Glutamatergic neuron (in vitro differentiated cells): Measurements from ENCODE around the gene FFAR3. TPM values are rescaled to one million over a fixed set of nuclear protein-coding genes. Genes with fewer than 3 reads are reported as not detected.

ENCODE experiments used
- DNase-seq: peaks from one replicate; pipeline ENCODE4 v3.0.0; 2022
- H3K27ac Mint-ChIP-seq: one replicate; pipeline ENCODE4 v1.8.0; 2020; ENCODE audit warnings: mild to moderate bottlenecking, mixed read lengths, inconsistent platforms; ENCODE audit not compliant: unreplicated experiment
- H3K27me3 Mint-ChIP-seq: one replicate; pipeline ENCODE4 v1.8.0; 2020; ENCODE audit warnings: mild to moderate bottlenecking, moderate library complexity, mixed read lengths, inconsistent platforms; ENCODE audit not compliant: unreplicated experiment
- H3K36me3 Mint-ChIP-seq: one replicate; pipeline ENCODE4 v1.8.0; 2020; ENCODE audit warnings: mild to moderate bottlenecking, mixed read lengths, inconsistent platforms; ENCODE audit not compliant: unreplicated experiment
- H3K4me1 Mint-ChIP-seq: one replicate; pipeline ENCODE4 v1.8.0; 2020; ENCODE audit warnings: mild to moderate bottlenecking, low read depth, mixed read lengths, inconsistent platforms; ENCODE audit not compliant: unreplicated experiment
- H3K4me3 Mint-ChIP-seq: one replicate; pipeline ENCODE4 v1.8.0; 2020; ENCODE audit warnings: mild to moderate bottlenecking, mixed read lengths, inconsistent platforms; ENCODE audit not compliant: unreplicated experiment
- H3K9me3 Mint-ChIP-seq: one replicate; pipeline ENCODE4 v1.8.0; 2020; ENCODE audit warnings: mild to moderate bottlenecking, moderate library complexity, mixed read lengths, inconsistent platforms; ENCODE audit not compliant: unreplicated experiment
- CTCF ChIP-seq: fragments of 200-600 bp; sonication (generic); IDR thresholded peaks from one replicate; pipeline ENCODE4 v1.5.0; 2021; ENCODE audit not compliant: partially characterized antibody, unreplicated experiment
- total RNA-seq: library from RNA; stranded (reverse); fragmentation: NEBNext Ultra II Directional; extraction: Animal tissue kit (Norgen Biotek cat#: 25700); gene quantifications from one replicate; pipeline ENCODE4 v1.2.1, GENCODE V29; 2021; ENCODE audit not compliant: unreplicated experiment

The FFAR3 gene
- total RNA-seq, 1 donor from 2014 or later, result not detected

DNA sequence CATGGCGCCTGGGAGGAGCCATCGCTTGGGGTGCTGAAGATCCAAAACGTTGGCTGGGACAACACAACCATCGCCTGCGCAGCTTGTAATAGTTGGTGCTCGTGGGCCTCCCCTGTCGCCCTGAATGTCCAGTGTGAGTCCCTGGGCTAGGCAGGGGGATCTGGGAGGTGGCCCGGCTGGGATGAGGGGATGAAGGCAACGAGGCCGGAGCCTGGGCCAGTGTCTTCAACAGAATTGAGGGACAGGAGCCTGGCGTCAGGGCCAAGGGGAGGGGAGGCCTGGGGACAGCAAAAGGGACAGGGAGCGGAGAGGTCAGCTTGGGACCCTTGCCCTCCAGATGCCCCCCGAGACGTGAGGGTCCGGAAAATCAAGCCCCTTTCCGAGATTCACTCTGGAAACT lies 17.3 kb upstream of the FFAR3 start:
- no peaks in the 10 kb centered on the region for H3K36me3 Mint-ChIP-seq

GRCh38 chr19:35341565-35342225 lies 16.6 kb upstream of the FFAR3 start:
- no peak overlapping the region for H3K4me3 Mint-ChIP-seq
- no peak for TF ChIP-seq CTCF
- peaks cover 2% of the 10 kb centered on the region for H3K4me1 Mint-ChIP-seq
- peak overlapping the region; percentile 5 for H3K27ac Mint-ChIP-seq
- H3K27me3 Mint-ChIP-seq, result peaks cover 2% of the 10 kb centered on the region
- H3K9me3 Mint-ChIP-seq, result peaks cover 2% of the 10 kb centered on the region
- no peaks in the 10 kb centered on the region for H3K36me3 Mint-ChIP-seq
- no peak for DNase-seq

More for the DNA sequence above, 17.3 kb upstream of the FFAR3 start:
- Mint-ChIP-seq H3K27me3 (peaks cover 2% of the 10 kb centered on the region), H3K4me1 (peaks cover 2% of the 10 kb centered on the region), H3K9me3 (peaks cover 2% of the 10 kb centered on the region), H3K4me3 (no peak overlapping the region), H3K27ac (no peak overlapping the region)
- DNase-seq, result no peak
- TF ChIP-seq CTCF, result no peak

DNA sequence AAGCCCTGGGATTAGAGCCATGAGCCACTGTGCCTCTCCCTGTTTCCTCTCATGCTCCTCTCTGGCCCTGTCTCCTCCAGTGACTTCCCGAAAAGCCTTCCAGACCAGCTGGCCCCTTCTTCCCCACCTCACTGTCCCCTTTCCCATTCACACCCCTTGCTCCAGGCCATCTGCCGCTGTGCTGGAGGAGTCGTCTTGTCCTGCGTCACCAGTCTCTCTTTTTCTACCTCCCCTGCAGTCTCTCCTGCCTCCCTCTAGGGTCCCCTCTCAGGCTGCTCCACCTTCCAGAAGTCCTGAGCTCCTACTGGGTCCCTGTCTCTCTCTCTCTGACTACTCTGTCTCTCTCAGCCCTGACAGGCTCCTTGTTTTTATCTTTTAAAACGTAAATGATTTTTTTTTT lies 15.8 kb upstream of the FFAR3 start:
- H3K4me3 Mint-ChIP-seq, result no peak overlapping the region
- H3K27ac Mint-ChIP-seq, result peak overlapping the region; percentile 5
- no peak for DNase-seq
- H3K9me3 Mint-ChIP-seq, result peaks cover 2% of the 10 kb centered on the region
- peaks cover 2% of the 10 kb centered on the region for H3K27me3 Mint-ChIP-seq
- no peaks in the 10 kb centered on the region for H3K36me3 Mint-ChIP-seq
- peaks cover 2% of the 10 kb centered on the region for H3K4me1 Mint-ChIP-seq
- no peak for TF ChIP-seq CTCF

- no peak for DNase-seq
- Mint-ChIP-seq H3K27ac (no peak overlapping the region), H3K27me3 (peaks cover 2% of the 10 kb centered on the region), H3K9me3 (peaks cover 6% of the 10 kb centered on the region), H3K36me3 (no peaks in the 10 kb centered on the region), H3K4me3 (no peak overlapping the region), H3K4me1 (peaks cover 2% of the 10 kb centered on the region)
- no peak for TF ChIP-seq CTCF
Measured at GRCh38 chr19:35344511-35345031, 13.7 kb upstream of the FFAR3 start.

DNA sequence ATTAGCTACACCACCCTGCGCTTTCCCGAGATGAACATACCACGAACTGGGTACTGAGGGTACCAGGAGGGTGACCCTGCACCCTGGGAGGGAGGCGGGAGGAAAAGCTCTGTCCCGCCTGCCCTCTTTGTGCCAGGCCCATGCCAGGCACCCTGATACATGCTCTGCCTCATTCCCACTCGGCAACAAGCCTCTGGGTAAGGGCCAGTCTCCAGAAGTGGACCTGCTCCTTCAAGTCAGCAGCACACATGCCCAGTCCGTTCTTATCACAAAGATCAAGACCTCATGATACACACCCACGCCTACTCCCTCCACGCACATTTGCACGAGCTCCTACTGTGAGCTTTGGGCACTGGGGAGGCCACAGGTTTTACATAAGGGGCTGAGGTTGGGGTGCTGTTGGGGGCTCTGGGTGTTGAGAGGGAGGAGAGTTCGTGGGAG lies 12.6 kb upstream of the FFAR3 start:
- no peak for TF ChIP-seq CTCF
- Mint-ChIP-seq H3K4me3 (no peak overlapping the region), H3K9me3 (peaks cover 6% of the 10 kb centered on the region), H3K27me3 (peaks cover 6% of the 10 kb centered on the region), H3K36me3 (no peaks in the 10 kb centered on the region), H3K4me1 (peaks cover 2% of the 10 kb centered on the region), H3K27ac (no peak overlapping the region)
- DNase-seq, result no peak
